ENCODE results near the gene TMEM203. TPM values are rescaled to one million over a fixed set of nuclear protein-coding genes. Genes with fewer than 3 reads are reported as not detected.

The TMEM203 gene
- total RNA-seq, 1 donor from 2014 or later = 40.3 TPM

- Histone ChIP-seq H3K4me3 (ENCODE audit: low read depth, low read length) (no peak overlapping the region), H3K27me3 (ENCODE audit: control insufficient read depth, insufficient read depth, low read length) (peaks cover 98% of the 10 kb centered on the region), H3K36me3 (ENCODE audit: control insufficient read depth, insufficient read depth, low read length) (no peaks in the 10 kb centered on the region)
- no peak for TF ChIP-seq CTCF (IDR thresholded peaks at IDR 0.05; ENCODE audit: insufficient read depth, low read length, poor library complexity, severe bottlenecking)
- no peak for DNase-seq (ENCODE audit: low read depth)
These were observed 38.1 kb downstream of the TMEM203 start for GRCh38 chr9:137167277-137167746.

DNA sequence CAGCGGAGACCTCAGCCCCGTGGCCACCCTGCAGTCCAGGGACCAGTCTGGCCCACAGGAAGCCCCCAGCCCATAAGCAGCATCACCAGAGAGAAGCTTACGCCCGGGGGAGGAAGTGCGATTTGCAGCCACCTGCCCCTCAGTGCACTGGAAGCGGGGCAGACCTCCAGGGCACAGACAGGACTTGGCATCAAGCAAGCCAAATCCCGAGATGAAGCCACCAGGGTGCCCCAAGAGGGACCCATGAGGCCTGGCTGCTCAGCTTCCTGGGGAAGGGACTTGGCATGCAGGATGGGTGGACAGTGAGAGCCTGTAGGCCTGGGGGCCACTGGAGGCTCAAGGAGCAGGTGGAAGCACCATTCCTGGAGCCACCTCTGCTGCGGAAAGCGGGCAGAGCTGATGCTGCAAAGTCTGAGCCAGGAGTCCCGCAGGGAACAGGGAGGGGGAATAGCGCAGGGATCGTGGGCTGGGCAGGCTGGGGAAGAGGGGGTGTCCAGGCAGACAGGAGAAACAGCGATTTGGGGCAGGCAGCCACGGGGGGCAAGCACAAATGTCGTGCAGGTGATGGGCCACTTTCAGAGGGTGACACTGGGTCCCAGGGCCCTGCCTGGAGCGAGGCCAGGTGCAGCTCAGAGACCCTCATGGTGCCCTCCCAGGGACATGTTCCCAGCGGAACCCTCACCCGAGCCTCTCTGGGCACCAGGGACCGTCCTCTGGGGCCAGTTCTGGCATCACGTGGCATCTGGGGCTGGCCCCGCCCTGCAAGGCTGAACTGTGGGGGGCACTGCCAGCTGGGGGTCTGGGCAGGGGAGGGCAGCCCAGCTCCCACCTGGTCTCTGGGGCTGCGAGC lies 38.8 kb downstream of the TMEM203 start:
- no peak for TF ChIP-seq CTCF (IDR thresholded peaks at IDR 0.05; ENCODE audit: insufficient read depth, low read length, poor library complexity, severe bottlenecking)
- H3K27me3 ChIP-seq (ENCODE audit: control insufficient read depth, insufficient read depth, low read length) = peaks cover 98% of the 10 kb centered on the region
- no peak overlapping the region for H3K4me3 ChIP-seq (ENCODE audit: low read depth, low read length)
- no peaks in the 10 kb centered on the region for H3K36me3 ChIP-seq (ENCODE audit: control insufficient read depth, insufficient read depth, low read length)
- DNase-seq (ENCODE audit: low read depth) = no peak

- no peak for TF ChIP-seq CTCF (IDR thresholded peaks at IDR 0.05; ENCODE audit: insufficient read depth, low read length, poor library complexity, severe bottlenecking)
- DNase-seq (ENCODE audit: low read depth) = no peak
- Histone ChIP-seq H3K36me3 (ENCODE audit: control insufficient read depth, insufficient read depth, low read length) (no peaks in the 10 kb centered on the region), H3K4me3 (ENCODE audit: low read depth, low read length) (no peak overlapping the region), H3K27me3 (ENCODE audit: control insufficient read depth, insufficient read depth, low read length) (peaks cover 96% of the 10 kb centered on the region)
These were observed 40.1 kb downstream of the TMEM203 start for GRCh38 chr9:137165250-137165836.

GRCh38 chr9:137164370-137165249 lies 40.8 kb downstream of the TMEM203 start:
- no peaks in the 10 kb centered on the region for H3K36me3 ChIP-seq (ENCODE audit: control insufficient read depth, insufficient read depth, low read length)
- DNase-seq (ENCODE audit: low read depth) = no peak
- H3K27me3 ChIP-seq (ENCODE audit: control insufficient read depth, insufficient read depth, low read length) = peaks cover 96% of the 10 kb centered on the region
- TF ChIP-seq CTCF (IDR thresholded peaks at IDR 0.05; ENCODE audit: insufficient read depth, low read length, poor library complexity, severe bottlenecking) = no peak
- H3K4me3 ChIP-seq (ENCODE audit: low read depth, low read length) = no peak overlapping the region

GRCh38 chr9:137163805-137164204 lies 41.6 kb downstream of the TMEM203 start:
- no peak overlapping the region for H3K4me3 ChIP-seq (ENCODE audit: low read depth, low read length)
- no peak for TF ChIP-seq CTCF (IDR thresholded peaks at IDR 0.05; ENCODE audit: insufficient read depth, low read length, poor library complexity, severe bottlenecking)
- H3K36me3 ChIP-seq (ENCODE audit: control insufficient read depth, insufficient read depth, low read length) = no peaks in the 10 kb centered on the region
- H3K27me3 ChIP-seq (ENCODE audit: control insufficient read depth, insufficient read depth, low read length) = peaks cover 95% of the 10 kb centered on the region
- no peak for DNase-seq (ENCODE audit: low read depth)
